ENCODE results near the gene SIT1.

DNA sequence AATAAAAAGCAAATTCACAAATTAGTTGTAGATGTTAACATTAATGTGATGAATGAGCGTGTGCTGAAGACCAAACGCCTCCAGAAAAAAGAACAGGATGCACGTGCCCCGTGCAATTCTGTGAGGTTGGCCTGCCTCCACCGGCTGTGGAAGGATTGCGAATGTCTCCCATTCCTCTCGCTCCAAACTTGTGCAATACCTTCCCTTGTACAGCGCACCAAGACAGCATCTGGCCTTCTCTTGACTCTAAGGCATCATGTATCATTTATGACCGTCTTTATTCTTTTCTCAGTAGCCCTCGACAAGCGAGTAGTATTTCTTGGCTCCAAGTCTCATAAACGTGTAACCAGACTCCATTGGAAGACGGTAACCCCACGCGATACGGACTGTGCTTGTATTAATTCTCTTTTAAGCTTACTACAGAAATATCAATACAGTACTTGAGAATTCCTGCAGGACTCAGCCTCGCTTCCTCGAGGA lies 47.2 kb downstream of the SIT1 start:
- TF ChIP-seq, protein P1, sequence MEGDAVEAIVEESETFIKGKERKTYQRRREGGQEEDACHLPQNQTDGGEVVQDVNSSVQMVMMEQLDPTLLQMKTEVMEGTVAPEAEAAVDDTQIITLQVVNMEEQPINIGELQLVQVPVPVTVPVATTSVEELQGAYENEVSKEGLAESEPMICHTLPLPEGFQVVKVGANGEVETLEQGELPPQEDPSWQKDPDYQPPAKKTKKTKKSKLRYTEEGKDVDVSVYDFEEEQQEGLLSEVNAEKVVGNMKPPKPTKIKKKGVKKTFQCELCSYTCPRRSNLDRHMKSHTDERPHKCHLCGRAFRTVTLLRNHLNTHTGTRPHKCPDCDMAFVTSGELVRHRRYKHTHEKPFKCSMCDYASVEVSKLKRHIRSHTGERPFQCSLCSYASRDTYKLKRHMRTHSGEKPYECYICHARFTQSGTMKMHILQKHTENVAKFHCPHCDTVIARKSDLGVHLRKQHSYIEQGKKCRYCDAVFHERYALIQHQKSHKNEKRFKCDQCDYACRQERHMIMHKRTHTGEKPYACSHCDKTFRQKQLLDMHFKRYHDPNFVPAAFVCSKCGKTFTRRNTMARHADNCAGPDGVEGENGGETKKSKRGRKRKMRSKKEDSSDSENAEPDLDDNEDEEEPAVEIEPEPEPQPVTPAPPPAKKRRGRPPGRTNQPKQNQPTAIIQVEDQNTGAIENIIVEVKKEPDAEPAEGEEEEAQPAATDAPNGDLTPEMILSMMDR (IDR thresholded peaks at IDR 0.05) = no peak
- TF ChIP-seq POLR2AphosphoS5 (IDR thresholded peaks at IDR 0.05) = no peak

Measured in sigmoid colon (tissue), 4 donors.